ENCODE results near the gene PSMA7. TPM values are rescaled to one million over a fixed set of nuclear protein-coding genes. Genes with fewer than 3 reads are reported as not detected.
"Not testable (repeated sequence)": the region's sequence is repeated elsewhere in the genome, so short reads cannot be mapped to it uniquely, and the experiment has no call there.

The PSMA7 gene
- total RNA-seq, 1 experiment from 2014 or later: 694 TPM

DNA sequence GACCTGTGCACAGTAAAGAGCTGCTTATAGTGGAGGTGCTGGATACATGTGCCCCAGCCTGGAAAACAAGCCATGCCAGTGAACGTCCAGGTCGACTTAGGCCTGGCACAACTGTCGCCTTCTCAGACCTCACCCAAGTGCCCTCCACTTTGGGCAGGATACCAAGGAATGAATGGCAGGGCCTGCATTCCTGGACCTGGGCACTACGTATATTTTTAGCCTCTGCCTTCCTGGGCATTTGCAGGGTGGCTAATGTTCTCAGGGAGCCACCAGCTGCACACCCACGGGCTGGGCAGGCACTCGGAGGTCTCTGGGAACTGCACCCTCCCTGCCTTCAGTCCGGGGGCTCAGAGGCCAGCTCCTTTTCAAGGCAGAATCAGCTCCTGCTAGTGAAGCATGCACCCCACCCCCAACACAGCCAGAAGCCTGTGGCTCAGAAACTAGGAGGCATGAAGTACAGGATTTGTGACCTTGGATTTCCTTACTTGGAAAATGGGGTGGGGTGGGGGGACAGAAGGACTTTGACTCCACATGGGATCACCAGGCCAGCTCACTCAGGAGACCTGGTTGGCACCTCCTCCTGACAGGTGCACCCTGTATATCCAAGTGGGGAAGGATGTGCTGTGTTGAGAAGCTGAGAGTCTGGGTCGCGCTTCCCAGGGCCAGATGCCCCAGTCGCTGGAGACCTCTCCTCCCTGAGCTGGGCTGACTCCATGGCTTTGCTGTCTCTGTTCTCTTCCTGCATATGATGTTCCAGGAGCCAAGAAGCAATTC, 23.4 kb downstream of the PSMA7 start:
- no peak for DNase-seq (ENCODE audit: low spot score)

DNA sequence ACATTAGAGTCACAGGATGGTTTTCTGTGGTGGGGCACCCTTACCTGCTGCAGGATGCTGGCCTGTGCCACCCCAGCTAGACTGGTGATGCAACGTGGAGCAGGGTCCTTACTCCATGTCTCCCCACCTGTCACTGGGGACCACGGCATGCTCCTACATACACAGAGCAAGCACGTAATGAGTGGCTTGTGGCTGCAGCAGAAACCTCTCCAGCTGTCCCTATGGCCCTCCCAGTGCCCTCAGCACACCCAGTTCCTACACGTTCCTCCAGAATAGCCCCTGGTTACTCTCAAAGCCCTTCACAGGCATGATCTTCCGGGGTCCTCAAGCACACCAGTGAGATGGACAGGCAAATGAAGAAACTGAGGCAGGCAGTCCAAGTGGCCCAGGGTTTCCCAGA, 24.1 kb downstream of the PSMA7 start:
- DNase-seq (ENCODE audit: low spot score): no peak

DNA sequence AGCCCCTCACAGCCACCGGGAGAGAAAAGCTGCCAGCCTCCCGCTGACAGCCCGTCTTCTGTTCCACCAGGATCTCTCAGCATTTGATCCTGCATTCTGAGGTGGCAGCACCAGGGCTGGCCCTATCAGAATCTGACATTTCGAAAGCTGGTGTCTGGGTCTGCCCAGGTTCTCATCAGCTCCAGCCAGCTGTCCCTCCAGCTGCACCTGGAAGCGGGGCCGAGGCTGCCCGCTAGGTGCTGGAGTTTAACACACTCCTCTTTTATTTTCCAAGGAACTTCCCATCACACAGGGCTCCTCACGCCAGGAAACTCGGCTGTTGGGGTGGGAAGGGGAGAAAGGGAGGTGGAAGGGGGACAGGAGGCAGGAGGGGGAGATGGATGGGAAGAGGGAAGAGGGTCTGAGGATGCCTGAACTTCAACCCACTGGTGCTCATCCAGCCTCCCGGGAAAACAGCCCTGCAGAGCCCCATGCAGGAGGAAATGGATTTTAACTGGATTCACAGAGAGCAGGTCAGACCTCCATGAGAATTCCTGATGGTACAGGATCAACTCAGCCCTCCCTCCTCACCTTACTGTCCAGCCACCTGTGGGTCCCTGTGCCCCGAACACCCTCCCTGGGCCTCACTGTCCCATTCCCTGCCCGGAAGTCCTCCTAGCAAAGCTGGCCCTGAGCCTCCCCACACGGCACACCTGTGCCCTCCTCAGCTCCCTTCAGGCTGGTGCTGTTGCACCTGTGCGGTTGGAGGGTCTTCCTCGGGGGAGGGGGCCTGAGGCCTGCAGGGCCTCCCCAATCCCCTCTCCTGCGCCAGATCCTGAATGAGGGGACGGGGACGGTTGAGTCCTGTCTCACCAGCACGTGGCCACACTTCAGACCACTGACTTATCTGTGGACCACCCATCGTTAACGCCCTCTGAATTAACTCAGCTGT, 24.8 kb downstream of the PSMA7 start:
- DNase-seq (ENCODE audit: low spot score): no peak

DNA sequence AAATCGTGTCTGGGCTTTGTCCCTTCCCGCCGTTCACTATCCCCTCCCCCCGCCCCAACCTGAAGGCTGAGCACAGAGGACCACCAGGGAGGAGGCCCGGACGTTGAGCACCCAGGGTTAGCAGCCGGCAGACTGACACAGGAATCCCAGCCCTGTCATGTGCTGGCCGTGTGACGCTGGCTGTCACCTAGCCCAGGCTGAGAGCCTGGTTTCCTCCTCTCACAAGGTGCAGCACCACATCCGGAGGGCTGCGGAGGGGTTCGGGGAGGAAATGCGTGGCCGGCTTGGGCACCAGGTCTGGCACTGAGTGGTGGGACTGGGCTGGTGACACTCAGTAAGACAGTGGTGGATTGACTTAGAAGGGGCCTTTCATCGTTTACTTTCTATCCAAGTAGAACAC, 25.5 kb downstream of the PSMA7 start:
- no peak for DNase-seq (ENCODE audit: low spot score)

DNA sequence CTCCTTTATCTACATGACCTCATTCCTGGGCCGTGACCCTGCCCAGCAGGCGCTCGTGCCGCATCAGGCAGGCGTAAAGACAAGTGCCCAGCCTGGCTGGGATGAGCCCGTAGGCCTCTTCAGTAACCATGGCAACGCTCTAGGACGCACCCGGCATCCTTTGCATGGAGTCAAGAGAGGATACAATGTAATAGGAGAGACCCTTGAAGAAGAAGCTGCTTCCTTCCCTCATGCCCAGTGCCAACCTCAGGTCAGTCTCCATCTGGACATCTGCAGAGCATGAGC, 25.9 kb downstream of the PSMA7 start:
- no peak for DNase-seq (ENCODE audit: low spot score)

DNA sequence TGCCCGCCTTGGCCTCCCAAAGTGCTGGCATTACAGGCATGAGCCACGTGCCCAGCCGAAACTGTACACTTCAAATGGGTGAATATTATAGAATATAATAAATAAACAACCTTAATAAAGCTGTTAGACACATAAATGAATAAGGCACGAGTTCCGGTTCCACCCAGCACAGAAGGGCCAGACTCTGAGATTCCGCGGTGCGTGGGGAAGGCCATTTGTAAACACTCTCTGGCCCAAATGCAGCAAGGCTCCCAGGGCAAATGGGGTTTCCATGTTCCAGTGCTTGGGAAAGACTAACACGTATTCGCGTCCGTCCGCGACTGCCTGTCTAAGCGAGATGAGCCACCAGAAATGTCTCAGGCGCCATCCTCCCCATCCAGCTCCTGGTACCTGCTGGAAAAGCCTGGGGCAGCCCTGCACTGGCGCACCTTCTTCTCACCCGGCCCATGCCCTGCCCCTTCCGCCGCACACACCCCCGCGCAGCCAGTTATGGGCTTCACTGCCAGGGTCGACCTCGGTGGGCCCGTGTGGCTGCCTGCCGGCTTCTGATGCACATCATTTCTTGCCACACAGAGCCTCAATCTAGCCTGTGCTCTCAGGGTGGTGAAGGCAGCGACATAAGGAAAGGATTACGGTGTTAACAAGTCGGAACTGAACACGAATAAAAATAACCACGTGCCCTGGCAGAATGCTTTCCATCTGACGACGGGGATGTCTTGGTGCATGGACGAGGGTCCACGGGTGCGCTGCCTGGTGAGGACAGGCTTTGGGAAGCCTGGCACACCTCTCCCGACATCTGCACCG, 26.4 kb downstream of the PSMA7 start:
- no peak for DNase-seq (ENCODE audit: low spot score)

DNA sequence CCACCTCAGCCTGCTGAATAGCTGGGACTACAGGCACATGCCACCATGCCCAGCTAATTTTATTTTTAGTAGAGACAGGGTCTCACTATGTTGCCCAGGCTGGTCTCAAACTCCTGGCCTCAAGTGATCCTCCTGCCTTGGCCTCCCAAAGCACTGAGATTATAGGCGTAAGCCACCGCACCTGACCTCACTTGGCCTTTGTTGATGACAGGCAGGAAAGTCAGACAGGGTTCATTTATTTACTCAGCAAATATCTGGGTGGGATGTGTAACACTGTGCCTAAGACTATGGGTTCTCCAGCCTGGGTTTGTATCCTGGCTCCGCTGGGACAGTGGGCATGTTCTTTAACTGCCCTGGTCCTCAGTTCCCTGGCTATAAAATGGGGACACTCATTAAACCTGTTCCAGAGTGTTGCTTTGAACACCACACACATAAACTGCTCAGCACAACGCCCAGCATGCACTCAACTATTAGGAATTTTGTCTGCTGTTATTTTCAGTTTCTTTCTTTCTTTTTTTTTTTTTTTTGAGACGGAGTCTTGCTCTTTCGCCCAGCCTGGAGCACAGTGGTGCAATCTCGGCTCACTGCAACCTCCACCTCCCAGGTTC, 27.3 kb downstream of the PSMA7 start:
- DNase-seq (ENCODE audit: low spot score): not testable (repeated sequence)

DNA sequence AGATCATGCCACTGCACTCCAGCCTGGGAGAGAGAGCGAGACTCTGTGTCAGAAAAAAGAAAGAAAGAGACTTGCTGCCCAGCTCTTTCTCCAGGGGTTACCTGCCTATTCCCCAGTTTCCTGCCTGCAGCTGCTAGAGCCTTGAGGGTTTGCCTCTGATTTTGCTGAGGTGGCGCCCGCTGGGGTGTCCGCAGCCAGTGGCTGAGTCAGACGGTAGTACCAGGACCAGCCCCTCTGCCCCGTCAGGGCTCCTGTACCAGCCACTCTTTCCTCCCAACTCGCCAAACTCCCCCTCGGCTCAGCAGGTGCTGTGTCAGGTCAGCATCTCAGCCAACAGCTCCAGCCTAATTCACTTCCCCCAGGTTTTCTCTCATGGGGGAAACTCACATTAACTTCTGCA, 28.3 kb downstream of the PSMA7 start:
- DNase-seq (ENCODE audit: low spot score): no peak

DNA sequence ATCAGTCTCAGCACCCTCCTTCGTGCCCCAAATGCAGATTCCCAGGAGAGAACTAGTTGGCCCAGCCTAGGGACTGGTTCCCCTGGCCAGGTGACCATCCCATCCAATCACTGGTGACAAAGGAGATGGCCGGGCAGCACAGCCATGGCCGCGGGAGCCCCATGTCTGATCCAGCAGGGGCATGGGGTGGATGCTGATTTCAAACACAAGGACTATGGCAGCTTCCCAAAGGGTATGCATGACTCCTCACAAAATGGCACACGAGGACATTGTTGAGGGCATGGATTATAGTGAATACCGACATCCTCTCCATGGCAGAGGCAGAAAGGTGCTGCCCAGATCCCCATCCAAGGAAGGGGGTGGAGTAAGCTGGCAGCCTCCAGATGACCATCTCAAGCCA, 30.8 kb downstream of the PSMA7 start:
- no peak for DNase-seq (ENCODE audit: low spot score)

DNA sequence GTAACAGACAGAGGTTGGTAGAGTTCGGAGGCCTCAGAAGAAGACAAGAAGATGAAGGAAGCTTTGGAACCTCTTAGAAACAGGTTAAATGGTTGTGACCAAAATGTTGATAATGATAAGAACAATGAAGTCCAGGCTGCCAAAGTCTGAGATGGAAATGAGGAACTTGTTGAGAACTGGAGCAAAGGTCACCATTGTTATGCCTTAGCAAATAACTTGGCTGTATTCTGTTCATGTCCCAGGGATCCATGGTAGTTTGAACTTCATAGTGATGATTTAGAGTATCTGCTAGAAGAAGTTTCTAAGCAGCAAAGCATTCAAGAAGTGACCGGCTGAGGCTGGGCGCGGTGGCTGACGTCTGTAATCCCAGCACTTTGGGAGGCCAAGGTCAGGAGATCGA, 32.0 kb downstream of the PSMA7 start:
- no peak for DNase-seq (ENCODE audit: low spot score)

DNA sequence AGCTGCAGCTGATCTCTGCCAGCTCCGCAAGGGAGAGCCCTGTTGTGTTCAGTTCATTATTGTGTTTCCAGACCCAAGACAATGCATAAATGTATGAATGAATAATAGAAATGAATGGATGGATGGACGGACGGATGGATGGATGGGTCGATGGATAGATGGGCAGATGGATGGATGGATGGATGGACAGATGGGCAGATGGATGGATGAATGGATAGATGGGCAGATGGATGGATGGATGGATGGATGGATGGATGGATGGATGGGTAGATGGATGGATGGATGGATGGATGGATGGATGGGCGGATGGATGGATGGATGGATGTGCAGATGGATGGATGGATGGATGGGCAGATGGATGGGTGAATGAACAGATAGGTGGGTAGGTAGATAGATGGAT, 37.6 kb downstream of the PSMA7 start:
- DNase-seq (ENCODE audit: low spot score): no peak

DNA sequence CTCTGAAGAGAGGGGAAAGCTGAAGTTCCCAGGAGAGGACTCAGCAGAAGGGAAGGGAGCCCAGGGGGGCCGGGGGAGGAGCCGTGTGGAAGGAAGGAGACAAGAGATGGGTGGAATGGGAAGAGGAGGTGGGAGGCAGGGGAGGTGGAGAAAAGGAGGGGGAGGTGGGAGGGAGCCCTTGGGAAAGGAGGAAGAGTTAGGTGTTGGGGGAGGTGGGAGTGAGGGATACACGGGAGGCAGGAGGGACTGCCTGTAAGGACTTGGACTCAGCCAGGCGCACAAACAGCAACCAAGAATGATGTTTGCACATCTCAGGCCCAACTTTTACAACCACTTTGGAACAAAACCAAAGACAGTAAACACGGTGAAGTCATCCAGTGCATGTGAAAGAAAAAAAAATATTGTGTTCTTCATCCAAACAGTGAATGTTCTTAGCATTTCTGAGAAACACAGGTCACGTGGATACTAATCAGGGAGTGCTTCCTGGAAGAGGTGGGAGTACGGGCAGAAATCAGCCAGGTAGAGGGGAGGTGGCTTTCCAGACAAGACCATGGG, 38.3 kb downstream of the PSMA7 start:
- no peak for DNase-seq (ENCODE audit: low spot score)

DNA sequence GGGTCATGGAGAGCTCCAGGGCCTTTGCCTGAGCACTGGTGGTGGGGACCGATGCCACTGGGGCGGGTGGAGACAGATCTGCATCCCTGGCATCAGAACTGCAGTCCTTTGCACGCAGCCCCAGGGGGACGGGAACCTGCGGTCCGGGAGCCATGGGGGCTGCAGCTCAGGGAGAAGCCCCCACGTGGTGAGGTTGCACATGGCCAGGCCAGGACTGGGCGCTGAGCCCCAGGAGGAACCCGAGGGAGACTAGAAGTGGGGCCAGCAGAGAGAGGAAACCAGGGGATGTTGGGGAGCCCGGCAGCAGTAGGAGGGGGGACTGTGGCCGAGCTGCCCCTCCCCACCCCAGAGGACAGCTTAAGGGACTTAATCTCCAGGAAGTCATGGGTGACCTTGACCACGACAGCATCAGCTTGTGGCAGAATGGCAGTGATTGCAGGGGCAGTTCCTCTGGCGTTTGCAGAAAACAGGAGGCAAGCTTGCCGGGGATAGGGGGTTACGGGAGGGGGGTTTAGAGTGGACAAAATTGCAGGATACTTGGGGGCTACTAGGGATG, 38.9 kb downstream of the PSMA7 start:
- no peak for DNase-seq (ENCODE audit: low spot score)

DNA sequence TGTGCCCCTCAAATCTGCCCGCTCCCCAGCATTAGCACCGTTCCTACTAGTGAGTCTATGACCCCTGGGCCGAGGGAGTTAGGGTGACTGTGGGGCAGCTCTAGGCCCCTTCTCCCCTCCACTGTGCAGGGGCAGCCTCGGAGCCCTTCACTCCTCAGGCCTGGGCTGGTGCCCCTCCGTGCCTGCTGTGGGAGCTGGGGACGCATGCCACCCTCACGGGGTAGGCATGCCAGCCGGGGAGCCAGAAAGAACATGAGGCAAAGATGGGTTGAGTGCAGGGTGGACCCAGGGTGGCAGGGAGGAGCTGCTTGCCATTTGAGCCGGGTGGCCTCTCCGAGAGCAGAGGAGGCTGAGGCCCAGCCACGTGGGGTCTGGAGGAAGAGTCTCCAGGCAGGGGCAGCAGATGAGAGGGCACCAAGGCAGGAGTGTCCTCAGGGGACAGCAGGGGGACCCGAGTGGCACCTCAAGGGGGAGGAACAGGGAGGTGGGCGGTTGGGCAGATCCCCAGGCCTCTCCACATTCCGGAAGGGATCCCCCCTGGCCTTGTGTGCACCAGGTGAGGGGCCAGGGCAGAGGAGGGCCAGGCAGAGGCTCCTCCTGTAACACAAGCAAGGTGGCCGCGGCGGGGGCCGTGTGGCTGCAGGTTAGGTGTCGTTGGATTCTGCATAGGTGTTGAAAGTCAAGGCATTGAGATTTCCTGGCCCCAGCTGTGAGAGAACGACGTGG, 39.5 kb downstream of the PSMA7 start:
- no peak for DNase-seq (ENCODE audit: low spot score)

DNA sequence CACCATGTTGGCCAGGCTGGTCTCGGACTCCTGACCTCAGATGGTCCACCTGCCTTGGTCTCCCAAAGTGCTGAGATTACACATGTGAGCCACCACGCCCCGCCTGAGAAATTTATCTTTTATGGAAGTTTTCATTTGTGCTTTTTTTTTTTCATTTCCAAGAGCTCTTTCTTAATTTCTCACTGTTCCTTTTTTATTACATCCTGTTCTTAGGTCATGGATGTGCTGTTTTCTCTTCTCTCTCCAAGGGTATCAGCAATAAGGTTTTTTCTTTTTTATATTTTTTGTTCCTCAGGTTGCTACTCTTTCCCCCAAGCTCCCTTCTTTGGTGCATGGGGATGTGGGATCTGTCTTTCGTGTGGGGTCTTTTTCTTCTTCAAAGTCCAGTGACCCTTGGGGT, 42.1 kb downstream of the PSMA7 start:
- DNase-seq (ENCODE audit: low spot score): no peak

DNA sequence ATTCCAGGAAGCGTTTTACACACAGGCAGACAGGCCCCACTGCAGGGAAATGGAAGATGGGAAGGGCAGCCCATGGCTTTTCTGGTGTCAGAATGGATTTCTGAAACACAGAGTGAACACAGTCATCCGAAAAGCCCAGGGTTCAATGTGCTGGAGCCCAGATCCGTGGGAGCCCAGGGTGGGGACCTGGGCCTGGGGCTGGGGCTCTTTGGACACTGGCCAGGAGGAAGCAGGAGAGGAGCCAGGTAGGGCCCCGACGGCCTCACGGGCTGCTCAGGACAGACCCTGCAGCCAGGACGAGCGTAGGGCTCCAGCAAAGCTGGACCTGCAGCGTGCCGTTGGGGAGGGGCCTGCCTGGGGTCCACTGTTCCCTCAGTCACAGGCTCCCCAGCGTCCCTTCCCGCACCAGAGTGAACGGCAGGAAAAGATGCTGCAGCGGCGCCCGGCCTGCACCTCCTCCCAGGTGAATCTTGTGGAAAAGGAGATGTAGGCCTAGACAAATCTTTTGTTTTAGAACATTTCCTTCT, 45.2 kb downstream of the PSMA7 start:
- DNase-seq (ENCODE audit: low spot score): no peak

DNA sequence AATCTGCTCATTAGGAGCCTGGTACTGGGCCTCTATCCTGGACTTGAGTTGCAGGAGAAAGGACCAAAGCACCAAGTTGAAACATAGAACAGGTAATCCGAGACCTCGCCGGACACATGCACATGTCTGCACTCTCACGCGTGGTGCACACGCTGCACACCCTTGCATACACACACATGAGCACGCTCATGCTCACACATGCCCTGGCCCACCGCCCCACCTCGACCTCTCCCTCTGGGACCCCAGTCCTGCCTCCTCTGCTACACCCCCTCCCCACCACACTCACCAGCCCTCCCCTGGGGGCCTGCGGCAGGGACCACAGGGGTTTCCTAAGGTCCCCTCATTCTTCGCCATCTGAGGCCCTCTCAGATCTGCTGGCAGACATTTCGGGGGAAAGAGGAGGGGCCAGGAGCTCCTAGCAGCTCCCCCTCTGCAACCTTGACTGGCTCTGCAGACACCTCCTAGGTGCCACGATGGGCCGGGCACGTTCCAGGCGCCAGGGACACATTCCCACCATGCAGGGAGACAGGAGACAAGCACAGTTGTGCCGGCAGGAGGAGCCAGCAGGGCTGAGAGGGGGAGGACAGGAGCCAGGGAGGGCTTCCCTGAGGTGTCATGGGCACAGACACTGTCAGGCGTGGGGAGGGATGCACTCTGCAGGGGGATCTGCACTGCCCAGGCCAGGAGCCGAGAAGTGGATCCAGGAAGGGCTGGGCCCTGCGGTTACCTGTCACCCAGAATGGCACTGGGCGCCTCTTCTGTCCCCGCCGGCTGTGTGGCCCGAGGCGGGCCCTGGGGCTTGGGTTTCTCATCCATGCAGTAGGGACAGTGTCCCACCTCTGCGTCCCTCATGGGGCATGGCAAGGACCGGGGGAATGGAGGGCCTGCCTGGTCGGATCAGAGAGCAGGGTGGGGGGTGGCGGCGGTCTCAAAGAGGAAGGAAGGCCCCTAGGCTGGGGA, 46.5 kb downstream of the PSMA7 start:
- DNase-seq (ENCODE audit: low spot score): no peak

DNA sequence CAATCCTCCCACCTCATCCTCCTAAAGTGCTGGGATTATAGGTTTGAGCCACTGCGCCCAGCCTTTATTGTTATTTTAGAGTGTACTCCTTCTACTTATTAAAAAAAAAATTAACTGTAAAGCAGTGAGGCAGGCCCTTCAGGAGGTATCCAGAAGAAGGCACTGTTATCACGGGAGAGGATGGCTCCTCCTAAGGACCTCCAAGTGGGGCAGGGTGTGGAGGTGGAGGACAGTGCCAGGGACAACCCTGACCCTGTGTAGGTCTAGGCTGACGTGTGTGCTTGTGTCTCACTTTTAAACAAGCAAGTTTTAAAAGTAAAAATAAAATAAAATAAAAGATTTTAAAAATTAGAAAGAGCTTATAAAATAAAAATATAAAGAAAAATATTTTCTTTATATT, 53.8 kb downstream of the PSMA7 start:
- DNase-seq (ENCODE audit: low spot score): no peak
